ENCODE results near the gene TMEM247. TPM values are rescaled to one million over a fixed set of nuclear protein-coding genes. Genes with fewer than 3 reads are reported as not detected.

TMEM247 gene
- total and polyA plus RNA-seq, 10 of the 15 experiments (the other 5 are each of a cell fraction or from before 2014, with no cell fraction given): not detected

GRCh38 chr2:46445556-46445955 lies 33.8 kb upstream of the TMEM247 start (continued):
- TF ChIP-seq CHD1 (IDR thresholded peaks at IDR 0.05; ENCODE audit: low read depth, low read length) (no peak), SMC3 (IDR thresholded peaks at IDR 0.05; ENCODE audit: borderline replicate concordance, low read length) (no peak), NR2C1 (IDR thresholded peaks at IDR 0.05) (no peak), GATAD2B (conservative IDR thresholded peaks at IDR 0.05; ENCODE audit: low read depth) (no peak), PML (IDR thresholded peaks at IDR 0.05; ENCODE audit: low read length) (no peak)
- TF ChIP-seq, protein P1, sequence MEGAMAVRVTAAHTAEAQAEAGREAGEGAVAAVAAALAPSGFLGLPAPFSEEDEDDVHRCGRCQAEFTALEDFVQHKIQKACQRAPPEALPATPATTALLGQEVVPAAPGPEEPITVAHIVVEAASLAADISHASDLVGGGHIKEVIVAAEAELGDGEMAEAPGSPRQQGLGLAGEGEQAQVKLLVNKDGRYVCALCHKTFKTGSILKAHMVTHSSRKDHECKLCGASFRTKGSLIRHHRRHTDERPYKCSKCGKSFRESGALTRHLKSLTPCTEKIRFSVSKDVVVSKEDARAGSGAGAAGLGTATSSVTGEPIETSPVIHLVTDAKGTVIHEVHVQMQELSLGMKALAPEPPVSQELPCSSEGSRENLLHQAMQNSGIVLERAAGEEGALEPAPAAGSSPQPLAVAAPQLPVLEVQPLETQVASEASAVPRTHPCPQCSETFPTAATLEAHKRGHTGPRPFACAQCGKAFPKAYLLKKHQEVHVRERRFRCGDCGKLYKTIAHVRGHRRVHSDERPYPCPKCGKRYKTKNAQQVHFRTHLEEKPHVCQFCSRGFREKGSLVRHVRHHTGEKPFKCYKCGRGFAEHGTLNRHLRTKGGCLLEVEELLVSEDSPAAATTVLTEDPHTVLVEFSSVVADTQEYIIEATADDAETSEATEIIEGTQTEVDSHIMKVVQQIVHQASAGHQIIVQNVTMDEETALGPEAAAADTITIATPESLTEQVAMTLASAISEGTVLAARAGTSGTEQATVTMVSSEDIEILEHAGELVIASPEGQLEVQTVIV (IDR thresholded peaks at IDR 0.05; ENCODE audit: borderline replicate concordance, partially characterized antibody): no peak

- Histone ChIP-seq H3K4me1 (ENCODE audit: control insufficient read depth, insufficient read depth, low read length) (no peaks in the 10 kb centered on the region), H3K27ac (ENCODE audit: control insufficient read depth, insufficient read depth) (no peak overlapping the region), H3K4me2 (ENCODE audit: control insufficient read depth, insufficient read depth) (no peak overlapping the region), H3K9me3 (replicated peaks; ENCODE audit: control insufficient read depth, insufficient read depth, low read length) (no peaks in the 10 kb centered on the region; the same call in 2 of the 3 replicates), H3K27me3 (replicated peaks in 1 of 2; ENCODE audit: control insufficient read depth in 2 of 2, insufficient read depth in 2 of 2, low read length in 1 of 2) (no peaks in the 10 kb centered on the region), H4K20me1 (ENCODE audit: control insufficient read depth, insufficient read depth) (no peaks in the 10 kb centered on the region), H3K36me3 (ENCODE audit: control insufficient read depth in 2 of 2, insufficient read depth in 2 of 2, low read length in 1 of 2) (no peaks in the 10 kb centered on the region; a peak in 1 of 4 replicates), H3K9ac (ENCODE audit: control insufficient read depth, insufficient read depth, low read length) (no peak overlapping the region), H3K79me2 (ENCODE audit: control insufficient read depth, insufficient read depth, low read length) (no peaks in the 10 kb centered on the region), H3K4me3 (no peak overlapping the region), H2AFZ (ENCODE audit: control insufficient read depth, low read depth, low read length) (no peak overlapping the region)
- CTCF ChIA-PET: no interaction called here
- in situ Hi-C loops (cut with MboI) (no loop called here), intact Hi-C loops (cut with micrococcal nuclease; ENCODE audit: unreplicated experiment) (no loop called here)
- 33% methylated on average over 3 of the region's 3 CpGs for WGBS (ENCODE audit: insufficient coverage, insufficient replicate concordance, low lambda C conversion rate, missing lambda C conversion rate)
- no peak for FAIRE-seq
- RAD21 ChIA-PET (ENCODE audit: unreplicated experiment): no interaction called here
- SMC1A ChIA-PET (ENCODE audit: uncharacterized antibody, unreplicated experiment): no interaction called here
- TF ChIP-seq BHLHE40 (IDR thresholded peaks at IDR 0.05; ENCODE audit: borderline replicate concordance in 1 of 2, low read depth in 2 of 2, low read length in 1 of 2) (peak in 1 of 2 experiments; percentile 51; a peak in 1 of 4 replicates), SUZ12 (IDR thresholded peaks at IDR 0.05; ENCODE audit: unreplicated experiment) (no peak)
- ATAC-seq: peak; percentile 58
- BruUV-seq (replicated peaks): no TSS peak
- DNase-seq (ENCODE audit: low read depth, low spot score): no peak
- POLR2A ChIA-PET: no interaction called here
These were observed 32.3 kb upstream of the TMEM247 start for GRCh38 chr2:46446871-46447568.

All from GM12878 (cell line).